ENCODE measurements around the gene TNFSF12.

The TNFSF12 gene

GRCh38 chr17:7572588-7573323 lies 23.9 kb downstream of the TNFSF12 start:
- peak; percentile 98 for DNase-seq

GRCh38 chr17:7573324-7574080 lies 24.6 kb downstream of the TNFSF12 start:
- DNase-seq: peak; percentile 79

- DNase-seq: no peak
Measured at GRCh38 chr17:7574176-7574953, 25.5 kb downstream of the TNFSF12 start.

- no peak for DNase-seq
Measured at GRCh38 chr17:7575481-7575883, 26.6 kb downstream of the TNFSF12 start.

- DNase-seq: no peak
Measured at GRCh38 chr17:7575959-7576358, 27.1 kb downstream of the TNFSF12 start.

- no peak for DNase-seq
Measured at GRCh38 chr17:7576432-7576937, 27.6 kb downstream of the TNFSF12 start.

GRCh38 chr17:7577327-7578199 lies 28.7 kb downstream of the TNFSF12 start:
- no peak for DNase-seq

GRCh38 chr17:7579001-7579833 lies 30.4 kb downstream of the TNFSF12 start, which contains the start of gene CD68:
CD68 (plus strand) TSS chr17:7579638; CDS start chr17:7579678, 40 bp downstream.
- DNase-seq: no peak

GRCh38 chr17:7579834-7580603 lies 31.2 kb downstream of the TNFSF12 start:
- DNase-seq: no peak

GRCh38 chr17:7580604-7581575 lies 32.0 kb downstream of the TNFSF12 start:
- DNase-seq: no peak

- DNase-seq: no peak
Measured at GRCh38 chr17:7582396-7583252, 33.8 kb downstream of the TNFSF12 start.

GRCh38 chr17:7583253-7584109 lies 34.6 kb downstream of the TNFSF12 start, which contains the start of gene MPDU1:
MPDU1 (plus strand) TSS chr17:7583852; CDS start chr17:7583863, 11 bp downstream.
- DNase-seq: peak; percentile 98

- no peak for DNase-seq
Measured at GRCh38 chr17:7586673-7587419, 38.0 kb downstream of the TNFSF12 start.

- no peak for DNase-seq
Measured at GRCh38 chr17:7587420-7588151, 38.7 kb downstream of the TNFSF12 start.

GRCh38 chr17:7588553-7589203 lies 39.8 kb downstream of the TNFSF12 start:
- DNase-seq: no peak
